Mesendoderm (in vitro differentiated cells): ENCODE measurements around the gene RERG.

Experiments used
- DNase-seq: peaks from one replicate; pipeline ENCODE4 v3.0.0; 2013
- H2AK5ac ChIP-seq: 2 replicates; pipeline ENCODE4 v1.6.1; 2013; ENCODE audit warnings: low read length, inconsistent platforms
- H2BK120ac ChIP-seq: 2 replicates; pipeline ENCODE4 v1.6.1; 2013; ENCODE audit warnings: low read depth, mild to moderate bottlenecking, low read length, moderate library complexity, mixed read lengths
- H2BK15ac ChIP-seq: replicated peaks from 2 replicates; pipeline ENCODE4 v1.6.1; 2013; ENCODE audit warnings: low read depth, mild to moderate bottlenecking, moderate library complexity
- H2BK5ac ChIP-seq: 2 replicates; pipeline ENCODE4 v1.6.1; 2013; ENCODE audit warnings: low read length, inconsistent platforms
- H3K18ac ChIP-seq: 2 replicates; pipeline ENCODE4 v1.6.1; 2013; ENCODE audit warnings: mild to moderate bottlenecking, low read length, mixed read lengths
- H3K23ac ChIP-seq: one replicate; pipeline ENCODE4 v1.6.1; 2013; ENCODE audit warnings: low read length
- H3K27ac ChIP-seq: 2 replicates; pipeline ENCODE4 v1.5.1; 2013; ENCODE audit warnings: low read depth, mild to moderate bottlenecking, inconsistent platforms, low read length, moderate library complexity
- H3K27me3 ChIP-seq: 2 replicates; pipeline ENCODE4 v1.6.1; 2013; ENCODE audit warnings: low read length, control low read depth, mild to moderate bottlenecking, inconsistent platforms; ENCODE audit not compliant: insufficient read depth, poor library complexity
- H3K36me3 ChIP-seq: 2 replicates; pipeline ENCODE4 v1.6.1; 2013; ENCODE audit warnings: low read length, inconsistent platforms; ENCODE audit not compliant: control insufficient read depth, insufficient read depth
- H3K4ac ChIP-seq: one replicate; pipeline ENCODE4 v1.6.1; 2013; ENCODE audit warnings: low read depth, mild to moderate bottlenecking, low read length, moderate library complexity
- H3K4me1 ChIP-seq: 2 replicates; pipeline ENCODE4 v1.6.1; 2013; ENCODE audit warnings: low read depth, low read length, inconsistent platforms; ENCODE audit not compliant: control insufficient read depth
- H3K4me2 ChIP-seq: 2 replicates; pipeline ENCODE4 v1.6.1; 2013; ENCODE audit warnings: low read length
- H3K4me3 ChIP-seq: 2 replicates; pipeline ENCODE4 v1.5.1; 2013; ENCODE audit warnings: mild to moderate bottlenecking, low read length
- H3K56ac ChIP-seq: one replicate; pipeline ENCODE4 v1.6.1; 2013; ENCODE audit warnings: low read length
- H3K79me1 ChIP-seq: 2 replicates; pipeline ENCODE4 v1.6.1; 2013; ENCODE audit warnings: low read length, inconsistent platforms
- H3K79me2 ChIP-seq: 2 replicates; pipeline ENCODE4 v1.6.1; 2013; ENCODE audit warnings: mild to moderate bottlenecking, low read length; ENCODE audit not compliant: control insufficient read depth, insufficient read depth
- H3K9ac ChIP-seq: 2 replicates; pipeline ENCODE4 v1.6.1; 2013; ENCODE audit warnings: low read length, inconsistent platforms
- H4K5ac ChIP-seq: one replicate; pipeline ENCODE4 v1.6.1; 2013; ENCODE audit warnings: low read length
- H4K8ac ChIP-seq: one replicate; pipeline ENCODE4 v1.6.1; 2013; ENCODE audit warnings: low read depth, mild to moderate bottlenecking, control low read depth, low read length, moderate library complexity
- WGBS: extraction: QIAGEN DNeasy Blood & Tissue Kit; methylation state at CpG from one replicate; pipeline ENCODE4 v1.1.7; 2013; ENCODE audit warnings: low lambda C conversion rate, missing lambda C conversion rate; ENCODE audit not compliant: insufficient coverage; ENCODE audit errors: extremely low coverage; 5-methylcytosine and 5-hydroxymethylcytosine counted together

The RERG gene

GRCh38 chr12:15183821-15184220 is 37.4 kb downstream of the RERG start:
- no peak for DNase-seq
- Histone ChIP-seq H3K18ac (no peak overlapping the region), H4K8ac (no peak overlapping the region), H3K36me3 (no peaks in the 10 kb centered on the region), H3K4me3 (no peak overlapping the region), H2AK5ac (no peak overlapping the region), H2BK120ac (no peak overlapping the region), H3K56ac (no peak overlapping the region), H3K9ac (no peak overlapping the region), H3K79me2 (no peaks in the 10 kb centered on the region), H2BK15ac (no peak overlapping the region), H3K4me1 (no peaks in the 10 kb centered on the region), H3K4ac (no peak overlapping the region), H3K27ac (no peak overlapping the region), H3K27me3 (no peaks in the 10 kb centered on the region), H4K5ac (no peak overlapping the region), H3K23ac (no peak overlapping the region), H3K79me1 (no peaks in the 10 kb centered on the region), H3K4me2 (no peak overlapping the region), H2BK5ac (no peak overlapping the region)
- WGBS, result no CpG with 5 or more reads among the region's 5 CpGs

- no peak overlapping the region for H2BK5ac ChIP-seq
- no peak overlapping the region for H3K9ac ChIP-seq
- no peak overlapping the region for H2BK15ac ChIP-seq
- H3K4ac ChIP-seq, result no peak overlapping the region
- no peaks in the 10 kb centered on the region for H3K79me1 ChIP-seq
- H2BK120ac ChIP-seq, result no peak overlapping the region
- H3K79me2 ChIP-seq, result no peaks in the 10 kb centered on the region
- no peaks in the 10 kb centered on the region for H3K36me3 ChIP-seq
- H3K4me1 ChIP-seq, result no peaks in the 10 kb centered on the region
- no peak for DNase-seq
- no peak overlapping the region for H4K8ac ChIP-seq
- no peaks in the 10 kb centered on the region for H3K27me3 ChIP-seq
- H3K18ac ChIP-seq, result no peak overlapping the region
- no peak overlapping the region for H3K4me2 ChIP-seq
- no peak overlapping the region for H3K4me3 ChIP-seq
- H4K5ac ChIP-seq, result no peak overlapping the region
- no peak overlapping the region for H3K56ac ChIP-seq
- H3K27ac ChIP-seq, result no peak overlapping the region
- WGBS, result no CpG with 5 or more reads among the region's 3 CpGs
- no peak overlapping the region for H2AK5ac ChIP-seq
- no peak overlapping the region for H3K23ac ChIP-seq
Measured at GRCh38 chr12:15181017-15181683, 40.1 kb downstream of the RERG start.

- Histone ChIP-seq H3K4me2 (no peak overlapping the region), H3K9ac (no peak overlapping the region), H3K4me3 (no peak overlapping the region), H3K36me3 (no peaks in the 10 kb centered on the region), H3K27ac (no peak overlapping the region), H3K79me1 (no peaks in the 10 kb centered on the region), H3K56ac (no peak overlapping the region), H2AK5ac (no peak overlapping the region), H4K5ac (no peak overlapping the region), H3K23ac (no peak overlapping the region), H3K18ac (no peak overlapping the region), H4K8ac (no peak overlapping the region), H3K4me1 (no peaks in the 10 kb centered on the region), H3K4ac (no peak overlapping the region), H2BK15ac (no peak overlapping the region), H3K79me2 (no peaks in the 10 kb centered on the region), H2BK5ac (no peak overlapping the region), H3K27me3 (no peaks in the 10 kb centered on the region), H2BK120ac (no peak overlapping the region)
- WGBS, result no CpG with 5 or more reads among the region's 2 CpGs
- no peak for DNase-seq
Measured at GRCh38 chr12:15180325-15180724, 40.9 kb downstream of the RERG start.

- DNase-seq, result no peak
- Histone ChIP-seq H3K79me1 (no peaks in the 10 kb centered on the region), H4K8ac (no peak overlapping the region), H4K5ac (no peak overlapping the region), H3K79me2 (no peaks in the 10 kb centered on the region), H3K27ac (no peak overlapping the region), H3K36me3 (no peaks in the 10 kb centered on the region), H3K27me3 (no peaks in the 10 kb centered on the region), H3K4me2 (no peak overlapping the region), H3K56ac (no peak overlapping the region), H2BK15ac (no peak overlapping the region), H3K4me3 (no peak overlapping the region), H3K4ac (no peak overlapping the region), H2AK5ac (no peak overlapping the region), H2BK120ac (no peak overlapping the region), H2BK5ac (no peak overlapping the region), H3K18ac (no peak overlapping the region), H3K23ac (no peak overlapping the region), H3K4me1 (no peaks in the 10 kb centered on the region), H3K9ac (no peak overlapping the region)
- no CpG with 5 or more reads among the region's 2 CpGs for WGBS
Measured at GRCh38 chr12:15179672-15180071, 41.5 kb downstream of the RERG start.

DNA sequence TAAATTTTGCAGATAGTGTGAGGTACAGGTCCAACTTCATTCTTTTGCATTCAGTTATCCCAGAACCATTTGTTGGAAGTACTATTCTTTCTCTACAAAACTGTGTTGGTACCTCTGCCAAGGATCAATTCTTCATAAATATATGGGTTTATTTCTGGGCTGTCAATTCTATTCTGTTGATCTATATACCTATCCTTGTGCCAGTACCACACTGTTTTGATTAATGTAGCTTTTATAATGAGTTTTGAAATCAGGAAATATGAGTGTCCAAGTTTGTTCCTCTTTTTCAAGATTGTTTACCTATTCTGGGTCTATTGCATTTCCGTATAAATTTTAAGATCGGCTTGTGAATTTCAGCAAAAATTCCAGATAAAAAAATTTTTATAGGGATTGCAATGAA is 48.1 kb downstream of the RERG start:
- Histone ChIP-seq H3K27me3 (no peaks in the 10 kb centered on the region), H2BK120ac (no peak overlapping the region), H3K9ac (no peak overlapping the region), H3K18ac (no peak overlapping the region), H3K56ac (no peak overlapping the region), H3K27ac (no peak overlapping the region), H3K4me2 (no peak overlapping the region), H4K8ac (no peak overlapping the region), H3K4ac (no peak overlapping the region), H4K5ac (no peak overlapping the region), H3K79me2 (no peaks in the 10 kb centered on the region), H3K23ac (no peak overlapping the region), H3K79me1 (no peaks in the 10 kb centered on the region), H3K36me3 (no peaks in the 10 kb centered on the region), H2BK15ac (no peak overlapping the region), H3K4me1 (no peaks in the 10 kb centered on the region), H2BK5ac (no peak overlapping the region), H2AK5ac (no peak overlapping the region), H3K4me3 (no peak overlapping the region)
- WGBS, result no CpG with 5 or more reads among the region's 2 CpGs
- no peak for DNase-seq
